CD4-positive, alpha-beta memory T cell (primary cell): ENCODE measurements around the gene CGAS. TPM values are rescaled to one million over a fixed set of nuclear protein-coding genes. Genes with fewer than 3 reads are reported as not detected.

Experiments
- CTCF ChIA-PET: fragments of 350-600 bp; sonication (Branson Sonifier 250); formaldehyde crosslinking; loops from one replicate; lab custom pipeline; 2021; ENCODE audit warnings: inconsistent platforms; ENCODE audit not compliant: partially characterized antibody; lab: Charles Lee
- POLR2A ChIA-PET: fragments of 350-600 bp; sonication (Branson Sonifier 250); formaldehyde crosslinking; loops from one replicate; lab custom pipeline; 2021; ENCODE audit not compliant: partially characterized antibody; lab: Charles Lee
- DNase-seq, 5 donors: peaks; one replicate each; pipeline versions ENCODE4 v3.0.0 to v3.0.0-alpha.2; 2020 to 2022; ENCODE audit warnings: mixed read lengths in 1 of 5
- H3K27ac ChIP-seq: one replicate; pipeline ENCODE4 v1.7.0; 2013; ENCODE audit warnings: low read depth, low read length
- H3K27me3 ChIP-seq: 2 replicates; pipeline ENCODE4 v1.7.0; 2013; ENCODE audit warnings: mild to moderate bottlenecking, low read length, moderate library complexity; ENCODE audit not compliant: insufficient read depth
- H3K36me3 ChIP-seq: 2 replicates; pipeline ENCODE4 v1.7.0; 2013; ENCODE audit warnings: mild to moderate bottlenecking, low read length, moderate library complexity; ENCODE audit not compliant: insufficient read depth
- H3K4me1 ChIP-seq: 2 replicates; pipeline ENCODE4 v1.7.0; 2013; ENCODE audit warnings: mild to moderate bottlenecking, low read length, moderate library complexity; ENCODE audit not compliant: insufficient read depth
- H3K4me3 ChIP-seq, 2 donors: one replicate each; pipeline ENCODE4 v1.7.0; 2013; ENCODE audit warnings: low read length in 2 of 2, mild to moderate bottlenecking in 1 of 2
- H3K9me3 ChIP-seq, 2 donors: one replicate each; pipeline ENCODE4 v1.7.0; 2013; ENCODE audit warnings: low read length in 2 of 2, control low read depth in 1 of 2; ENCODE audit not compliant: control insufficient read depth in 1 of 2
- H3K27ac Mint-ChIP-seq, 7 donors: one replicate each; pipeline ENCODE4 v1.8.0; 2020 to 2021; ENCODE audit warnings: mixed read lengths in 7 of 7, mild to moderate bottlenecking in 6 of 7, inconsistent platforms in 3 of 7, moderate library complexity in 3 of 7
- H3K27me3 Mint-ChIP-seq, 2 donors: one replicate each; pipeline ENCODE4 v1.8.0; 2020 to 2021; ENCODE audit warnings: mixed read lengths in 2 of 2
- H3K36me3 Mint-ChIP-seq, 2 donors: one replicate each; pipeline ENCODE4 v1.8.0; 2020 to 2021; ENCODE audit warnings: mixed read lengths in 2 of 2, inconsistent platforms in 1 of 2, mild to moderate bottlenecking in 1 of 2
- H3K4me1 Mint-ChIP-seq, 4 donors: one replicate each; pipeline ENCODE4 v1.8.0; 2020 to 2021; ENCODE audit warnings: mixed read lengths in 4 of 4, mild to moderate bottlenecking in 1 of 4
- H3K4me3 Mint-ChIP-seq, 8 donors: one replicate each; pipeline ENCODE4 v1.8.0; 2020 to 2021; ENCODE audit warnings: mixed read lengths in 8 of 8, mild to moderate bottlenecking in 7 of 8, moderate library complexity in 6 of 8, inconsistent platforms in 3 of 8
- H3K9me3 Mint-ChIP-seq, 8 donors: one replicate each; pipeline ENCODE4 v1.8.0; 2020 to 2021; ENCODE audit warnings: mixed read lengths in 8 of 8, mild to moderate bottlenecking in 5 of 8, inconsistent platforms in 3 of 8, moderate library complexity in 1 of 8
- intact Hi-C: fragments of 100-400 bp; cut with micrococcal nuclease; formaldehyde crosslinking; loops from one replicate; pipeline ENCODE4 v1.15.1; 2023
- polyA plus RNA-seq, 2 donors: library from polyadenylated mRNA; unstranded; fragments of 300-500 nt; fragmentation: Illumina TruSeq; gene quantifications; one replicate each; pipeline ENCODE4 v1.2.3, GENCODE V29; 2021
- total RNA-seq, 2 experiments: library from RNA; stranded (reverse); gene quantifications; one replicate each; pipeline ENCODE4 v1.2.3, GENCODE V29; 2021

The CGAS gene
- total and polyA plus RNA-seq, 4 experiments from 2014 or later, result 6.4 to 19.9 (median 17.1) TPM

GRCh38 chr6:73451223-73452106 is 632 bp downstream of the CGAS start:
- CTCF ChIA-PET, result interaction anchor here (1.0 to 3.9 kb wide), 14 partner anchors 10 to 201 kb away, joined by 3 to 42 read pairs (median 4); partner anchors contain the start of genes DDX43 and MTO1

DNA sequence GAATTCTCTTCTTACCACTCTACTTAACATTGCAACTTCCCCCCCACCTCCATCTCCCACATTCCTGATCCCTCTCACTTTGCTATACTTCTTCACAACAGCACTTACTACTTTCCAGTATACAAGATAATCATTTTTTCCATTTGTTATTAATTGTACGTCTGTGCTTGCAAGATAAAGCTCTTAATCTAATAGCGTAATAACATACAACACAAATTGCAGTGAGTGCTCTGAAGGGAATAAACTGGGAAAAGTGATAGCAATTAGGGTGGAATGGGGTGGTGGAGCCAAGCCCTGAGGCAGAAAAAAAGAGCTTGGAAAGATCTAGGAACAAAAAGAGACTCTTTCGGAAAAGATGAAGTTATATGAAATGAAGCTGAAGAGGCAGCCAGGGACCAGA is 8.5 kb downstream of the CGAS start:
- POLR2A ChIA-PET, result no interaction called here
- H3K9me3 Mint-ChIP-seq, result no peaks in the 10 kb centered on the region
- no peak overlapping the region for H3K4me3 Mint-ChIP-seq
- Histone ChIP-seq H3K27me3 (no peaks in the 10 kb centered on the region), H3K36me3 (peaks cover 14% of the 10 kb centered on the region), H3K4me3 (no peak overlapping the region), H3K4me1 (peaks cover 29% of the 10 kb centered on the region), H3K27ac (no peak overlapping the region), H3K9me3 (no peaks in the 10 kb centered on the region)
- H3K36me3 Mint-ChIP-seq, result peaks cover 33 to 52% of the 10 kb centered on the region in 2 donors
- H3K27ac Mint-ChIP-seq, result peak overlapping the region in 3 of 7 donors; percentile 2 to 75 (median 73)
- CTCF ChIA-PET, result interaction anchor here (0.7 to 1.6 kb wide), 3 partner anchors 9 to 77 kb away, joined by 3 to 6 read pairs (median 3); partner anchors contain the start of gene MTO1
- H3K4me1 Mint-ChIP-seq, result peaks cover 27 to 51% (median 37%) of the 10 kb centered on the region in 4 donors
- H3K27me3 Mint-ChIP-seq, result no peaks in the 10 kb centered on the region
- no peak for DNase-seq
- intact Hi-C loops, result no loop called here

More at GRCh38 chr6:73451223-73452106, 632 bp downstream of the CGAS start:
- peak overlapping the region; percentile 92 for H3K27ac ChIP-seq
- H3K27me3 ChIP-seq, result no peaks in the 10 kb centered on the region
- Mint-ChIP-seq H3K36me3 (peaks cover 0 to 20% of the 10 kb centered on the region in 2 donors), H3K27me3 (no peaks in the 10 kb centered on the region), H3K9me3 (peaks cover 0 to 2% (median 0%) of the 10 kb centered on the region in 8 donors), H3K4me1 (peaks cover 14 to 44% (median 24%) of the 10 kb centered on the region in 4 donors), H3K4me3 (peak overlapping the region; percentile 90 to 99 (median 97)), H3K27ac (peak overlapping the region; percentile 88 to 97 (median 92))
- POLR2A ChIA-PET, result interaction anchor here (0.6 to 3.8 kb wide), 24 partner anchors 10 to 271 kb away, joined by 3 to 135 read pairs (median 5); partner anchors contain the start of genes EEF1A1, KHDC1, MTO1 and SLC17A5
- no peaks in the 10 kb centered on the region for H3K36me3 ChIP-seq
- intact Hi-C loops, result loop anchor here (1.0 to 5.0 kb wide), 5 partner anchors 10 to 189 kb away; partner anchors contain the start of genes EEF1A1, KHDC1 and MTO1
- peak overlapping the region; percentile 97 to 98 for H3K4me3 ChIP-seq
- DNase-seq, result peak; percentile 41 to 64 (median 49)
- peaks cover 32% of the 10 kb centered on the region for H3K4me1 ChIP-seq
- H3K9me3 ChIP-seq, result no peaks in the 10 kb centered on the region

DNA sequence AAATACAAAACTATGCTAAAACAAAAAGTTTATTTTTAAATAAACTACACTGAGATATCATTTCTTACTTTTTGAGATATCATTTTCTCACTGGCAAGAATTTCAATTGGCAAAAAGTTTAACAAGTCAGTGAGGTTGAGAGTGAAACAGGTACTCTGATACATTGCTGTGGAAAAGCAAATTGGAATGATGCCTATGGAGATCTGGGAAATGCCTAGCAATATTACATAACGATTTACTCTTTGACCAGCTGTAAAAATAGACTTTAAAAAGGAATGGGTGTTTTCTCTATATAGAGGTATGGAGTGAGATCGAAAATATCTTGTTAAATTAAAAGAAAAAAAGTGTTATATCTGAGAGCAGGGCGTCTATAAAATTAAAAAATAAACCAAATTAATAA is 16.9 kb downstream of the CGAS start:
- Mint-ChIP-seq H3K4me1 (peaks cover 11 to 27% (median 20%) of the 10 kb centered on the region in 4 donors), H3K9me3 (no peaks in the 10 kb centered on the region)
- H3K36me3 ChIP-seq, result peaks cover 22% of the 10 kb centered on the region

DNA sequence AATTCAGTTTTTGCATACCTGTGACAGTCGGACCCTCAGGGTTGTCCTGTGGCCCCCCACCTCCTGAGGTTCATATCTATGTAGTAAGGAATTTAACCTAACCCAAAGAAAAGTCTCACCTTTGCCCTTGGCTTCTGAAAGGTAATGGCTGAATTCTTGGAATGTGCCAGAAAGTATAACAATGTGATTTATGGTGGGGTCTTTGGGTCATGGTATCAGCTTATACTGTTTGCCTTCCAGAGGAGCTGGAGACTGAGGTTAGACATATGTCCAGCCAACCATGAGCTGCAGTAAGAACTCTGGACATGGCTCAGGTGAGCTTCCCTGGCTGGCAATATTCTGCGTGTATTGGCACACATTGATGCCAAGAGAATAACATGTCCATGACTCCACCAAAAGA is 30.6 kb downstream of the CGAS start:
- intact Hi-C loops, result no loop called here
- Mint-ChIP-seq H3K9me3 (no peaks in the 10 kb centered on the region), H3K36me3 (peaks cover 16 to 20% of the 10 kb centered on the region in 2 donors), H3K27ac (peak overlapping the region; percentile 95 to 99 (median 98)), H3K4me3 (peak overlapping the region in 7 of 8 donors; percentile 6 to 80 (median 74)), H3K4me1 (peaks cover 21 to 35% (median 22%) of the 10 kb centered on the region in 4 donors), H3K27me3 (no peaks in the 10 kb centered on the region)
- ChIA-PET CTCF (interaction anchor here (0.7 to 3.0 kb wide), 7 partner anchors 20 to 45 kb away, joined by 3 to 18 read pairs (median 3); partner anchors contain the start of genes CGAS, DDX43 and MTO1), POLR2A (interaction anchor here (0.6 to 4.4 kb wide), 9 partner anchors 10 to 233 kb away, joined by 3 to 33 read pairs (median 6); partner anchors contain the start of genes CGAS, EEF1A1, MTO1 and SLC17A5)
- peak overlapping the region; percentile 76 for H3K27ac ChIP-seq
- peaks cover 6% of the 10 kb centered on the region for H3K36me3 ChIP-seq
- DNase-seq, result no peak
- H3K4me3 ChIP-seq, result peak overlapping the region in 1 of 2 donors; percentile 45
- H3K27me3 ChIP-seq, result no peaks in the 10 kb centered on the region
- peaks cover 33% of the 10 kb centered on the region for H3K4me1 ChIP-seq
- no peaks in the 10 kb centered on the region for H3K9me3 ChIP-seq

More for the DNA sequence above, 16.9 kb downstream of the CGAS start:
- Mint-ChIP-seq H3K4me3 (no peak overlapping the region), H3K27ac (peak overlapping the region in 3 of 7 donors; percentile 22 to 55 (median 37)), H3K36me3 (peaks cover 18 to 53% of the 10 kb centered on the region in 2 donors), H3K27me3 (no peaks in the 10 kb centered on the region)
- ChIA-PET POLR2A (interaction anchor here (0.5 to 2.6 kb wide), 4 partner anchors 9 to 70 kb away, joined by 3 to 8 read pairs (median 4); partner anchors contain the start of genes CGAS and MTO1), CTCF (no interaction called here)
- intact Hi-C loops, result no loop called here
- H3K27me3 ChIP-seq, result no peaks in the 10 kb centered on the region
- no peak overlapping the region for H3K4me3 ChIP-seq
- H3K9me3 ChIP-seq, result no peaks in the 10 kb centered on the region
- peaks cover 14% of the 10 kb centered on the region for H3K4me1 ChIP-seq
- DNase-seq, result no peak
- no peak overlapping the region for H3K27ac ChIP-seq

GRCh38 chr6:73418081-73418741 is 33.9 kb downstream of the CGAS start:
- H3K36me3 ChIP-seq, result no peaks in the 10 kb centered on the region
- peaks cover 21 to 29% (median 22%) of the 10 kb centered on the region in 4 donors for H3K4me1 Mint-ChIP-seq
- no peak overlapping the region for H3K27ac ChIP-seq
- H3K27me3 ChIP-seq, result no peaks in the 10 kb centered on the region
- peak overlapping the region in 3 of 8 donors; percentile 15 to 61 (median 43) for H3K4me3 Mint-ChIP-seq
- ChIA-PET POLR2A (interaction anchor here (0.7 to 0.8 kb wide), 2 partner anchors 23 to 154 kb away, joined by 3 read pairs; no protein-coding TSS in a partner anchor), CTCF (no interaction called here)
- peak overlapping the region; percentile 35 to 90 (median 84) for H3K27ac Mint-ChIP-seq
- peaks cover 26% of the 10 kb centered on the region for H3K4me1 ChIP-seq
- no peaks in the 10 kb centered on the region for H3K9me3 Mint-ChIP-seq
- DNase-seq, result no peak
- H3K9me3 ChIP-seq, result no peaks in the 10 kb centered on the region
- intact Hi-C loops, result no loop called here
- peaks cover 14 to 22% of the 10 kb centered on the region in 2 donors for H3K36me3 Mint-ChIP-seq
- H3K4me3 ChIP-seq, result no peak overlapping the region
- H3K27me3 Mint-ChIP-seq, result no peaks in the 10 kb centered on the region

DNA sequence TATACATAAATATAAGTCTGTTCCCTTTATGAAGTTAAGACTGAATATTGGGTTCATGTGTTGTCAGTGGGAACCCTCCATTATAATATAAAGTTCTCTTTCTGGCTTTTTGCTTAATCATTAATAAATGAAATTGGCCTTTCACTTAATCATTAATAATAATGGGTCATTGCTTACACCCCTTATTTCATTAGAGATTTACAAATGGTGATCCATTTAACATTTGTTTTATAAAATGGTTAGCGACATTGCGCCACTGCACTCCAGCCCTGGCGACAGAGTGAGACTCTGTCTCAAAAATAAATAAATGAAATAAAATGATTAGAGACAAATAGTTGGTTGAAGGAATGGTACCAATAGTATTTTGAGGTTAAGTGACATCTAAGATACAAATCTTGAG is 39.0 kb downstream of the CGAS start:
- no peak overlapping the region for H3K27ac Mint-ChIP-seq
- H3K4me3 ChIP-seq, result no peak overlapping the region
- POLR2A ChIA-PET, result no interaction called here
- H3K9me3 Mint-ChIP-seq, result no peaks in the 10 kb centered on the region
- no peaks in the 10 kb centered on the region for H3K27me3 Mint-ChIP-seq
- no peaks in the 10 kb centered on the region for H3K27me3 ChIP-seq
- peaks cover 4 to 14% of the 10 kb centered on the region in 2 donors for H3K36me3 Mint-ChIP-seq
- DNase-seq, result no peak
- peaks cover 2% of the 10 kb centered on the region for H3K4me1 ChIP-seq
- intact Hi-C loops, result no loop called here
- CTCF ChIA-PET, result no interaction called here
- peaks cover 2 to 6% (median 4%) of the 10 kb centered on the region in 4 donors for H3K4me1 Mint-ChIP-seq
- no peaks in the 10 kb centered on the region for H3K9me3 ChIP-seq
- H3K4me3 Mint-ChIP-seq, result no peak overlapping the region
- no peak overlapping the region for H3K27ac ChIP-seq
- no peaks in the 10 kb centered on the region for H3K36me3 ChIP-seq
